DND-41 (cell line): ENCODE data around the gene IGFBP5.

Experiments
- CTCF ChIP-seq: IDR thresholded peaks from 2 replicates; pipeline ENCODE4 v1.5.1; 2012; ENCODE audit warnings: borderline replicate concordance, low read length, moderate library complexity, mild to moderate bottlenecking; ENCODE audit not compliant: poor library complexity, severe bottlenecking; ENCODE audit errors: extremely low read depth
- EZH2 ChIP-seq: IDR thresholded peaks from 3 replicates; pipeline ENCODE4 v1.6.1; 2012; ENCODE audit warnings: borderline replicate concordance, low read depth, mild to moderate bottlenecking, moderate library complexity, low read length, inconsistent platforms; ENCODE audit not compliant: severe bottlenecking

GRCh38 chr2:216650626-216651257 is 44.6 kb downstream of the IGFBP5 start:
- TF ChIP-seq CTCF (no peak), EZH2 (no peak)
